ENCODE results near the gene IL12RB1. TPM values are rescaled to one million over a fixed set of nuclear protein-coding genes. Genes with fewer than 3 reads are reported as not detected.

The IL12RB1 gene
- total RNA-seq = 1 to 10 TPM in 1 of 4 donors, under 1 TPM in 2, not detected in 1; 0.41 to 6.5 (median 0.61) TPM

DNA sequence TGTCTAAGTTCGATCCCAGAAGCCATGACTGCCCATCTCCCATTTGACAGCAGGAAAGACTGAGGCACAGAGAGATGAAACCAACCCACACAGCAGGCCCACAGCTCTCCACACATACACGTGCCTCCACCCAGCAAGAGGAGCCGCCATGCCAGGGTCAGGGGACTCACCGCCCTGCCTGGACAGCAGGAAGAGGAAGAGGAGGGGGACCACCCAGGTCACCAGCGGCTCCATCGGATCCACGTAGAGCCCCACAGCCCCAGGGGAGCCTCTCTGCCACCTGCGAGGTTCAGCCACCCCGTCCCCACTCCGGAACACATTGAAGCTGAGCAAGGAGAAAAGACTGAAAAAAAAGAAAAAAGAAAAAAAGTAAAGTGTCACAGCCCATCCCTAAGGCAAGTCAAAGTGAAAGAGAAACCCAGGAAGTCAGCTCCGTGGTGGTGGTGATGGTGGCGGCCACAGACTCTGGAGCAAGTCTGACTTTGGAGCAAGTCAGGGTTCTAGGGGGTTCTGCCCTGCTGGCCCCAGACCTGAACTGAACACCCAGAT, at the start of gene IL12RB1:
Gene IL12RB1, minus strand, starts transcription at position 345 of the 549 bp plus-strand sequence. Its CDS starts 111 bp downstream, at position 234.
- no peak within 1 kb of the TSS for H3K4me3 ChIP-seq
- DNase-seq = no peak
- no peaks in the 10 kb centered on the region for H3K4me1 ChIP-seq
- no peaks in the 10 kb centered on the region for H3K27me3 ChIP-seq
- no peak within 1 kb of the TSS for H3K27ac ChIP-seq
- H3K9me3 ChIP-seq = no peaks in the 10 kb centered on the region
- TF ChIP-seq POLR2A (IDR thresholded peaks at IDR 0.05) = no peak
- TF ChIP-seq, protein P1, sequence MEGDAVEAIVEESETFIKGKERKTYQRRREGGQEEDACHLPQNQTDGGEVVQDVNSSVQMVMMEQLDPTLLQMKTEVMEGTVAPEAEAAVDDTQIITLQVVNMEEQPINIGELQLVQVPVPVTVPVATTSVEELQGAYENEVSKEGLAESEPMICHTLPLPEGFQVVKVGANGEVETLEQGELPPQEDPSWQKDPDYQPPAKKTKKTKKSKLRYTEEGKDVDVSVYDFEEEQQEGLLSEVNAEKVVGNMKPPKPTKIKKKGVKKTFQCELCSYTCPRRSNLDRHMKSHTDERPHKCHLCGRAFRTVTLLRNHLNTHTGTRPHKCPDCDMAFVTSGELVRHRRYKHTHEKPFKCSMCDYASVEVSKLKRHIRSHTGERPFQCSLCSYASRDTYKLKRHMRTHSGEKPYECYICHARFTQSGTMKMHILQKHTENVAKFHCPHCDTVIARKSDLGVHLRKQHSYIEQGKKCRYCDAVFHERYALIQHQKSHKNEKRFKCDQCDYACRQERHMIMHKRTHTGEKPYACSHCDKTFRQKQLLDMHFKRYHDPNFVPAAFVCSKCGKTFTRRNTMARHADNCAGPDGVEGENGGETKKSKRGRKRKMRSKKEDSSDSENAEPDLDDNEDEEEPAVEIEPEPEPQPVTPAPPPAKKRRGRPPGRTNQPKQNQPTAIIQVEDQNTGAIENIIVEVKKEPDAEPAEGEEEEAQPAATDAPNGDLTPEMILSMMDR (IDR thresholded peaks at IDR 0.05) = no peak
- H3K36me3 ChIP-seq = no peaks in the 10 kb centered on the region
- intact Hi-C loops (cut with DNase I; ENCODE audit: low total_unique reads) = no loop called here

DNA sequence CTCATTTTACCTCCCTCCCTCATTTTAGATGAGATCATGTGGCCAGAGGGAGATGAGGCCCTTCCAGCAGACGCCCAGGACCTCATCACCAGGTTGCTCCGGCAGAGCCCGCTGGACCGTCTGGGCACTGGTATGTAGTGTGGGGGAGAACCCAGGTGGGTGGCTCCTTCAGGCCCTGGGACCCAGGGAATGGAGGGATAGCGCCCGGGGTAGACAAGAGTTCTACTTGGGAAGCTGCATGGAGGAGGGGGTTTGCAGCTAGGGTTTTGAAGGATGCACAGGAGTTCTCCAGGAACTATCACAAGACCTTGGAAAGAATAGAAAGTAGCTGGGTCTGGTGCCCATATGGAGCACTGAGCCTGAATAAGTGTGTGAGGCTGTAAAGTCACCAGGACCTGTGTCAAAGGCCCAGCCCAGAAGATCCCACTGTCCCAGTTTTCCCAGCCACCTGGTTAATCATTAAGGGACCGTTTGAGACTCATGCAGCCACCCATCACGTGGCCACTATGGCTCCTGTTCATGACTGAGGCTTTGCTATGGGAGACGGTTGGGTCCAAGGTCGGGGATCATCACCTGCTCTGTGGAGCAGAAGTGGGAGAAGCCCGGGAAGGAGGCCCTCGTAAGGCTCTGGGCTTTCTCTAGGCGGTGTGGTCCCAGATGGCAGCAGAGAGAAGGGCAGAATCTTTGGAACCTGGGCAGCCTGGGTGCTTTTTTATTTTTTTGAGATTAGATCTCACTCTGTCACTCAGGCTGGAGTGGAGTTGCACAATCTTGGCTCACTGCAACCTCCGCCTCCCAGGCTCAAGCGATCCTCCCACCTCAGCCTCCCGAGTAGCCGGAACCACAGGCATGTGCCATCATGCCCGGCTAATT, 49.2 kb upstream of the IL12RB1 start:
- no peak for TF ChIP-seq POLR2A (IDR thresholded peaks at IDR 0.05)
- TF ChIP-seq, protein P1 (IDR thresholded peaks at IDR 0.05) = no peak
- intact Hi-C loops (cut with DNase I; ENCODE audit: low total_unique reads) = no loop called here
- no peak overlapping the region for H3K27ac ChIP-seq
- no peak overlapping the region for H3K4me3 ChIP-seq
- DNase-seq = no peak
- no peaks in the 10 kb centered on the region for H3K4me1 ChIP-seq
- no peaks in the 10 kb centered on the region for H3K9me3 ChIP-seq
- no peaks in the 10 kb centered on the region for H3K27me3 ChIP-seq
- no peaks in the 10 kb centered on the region for H3K36me3 ChIP-seq

DNA sequence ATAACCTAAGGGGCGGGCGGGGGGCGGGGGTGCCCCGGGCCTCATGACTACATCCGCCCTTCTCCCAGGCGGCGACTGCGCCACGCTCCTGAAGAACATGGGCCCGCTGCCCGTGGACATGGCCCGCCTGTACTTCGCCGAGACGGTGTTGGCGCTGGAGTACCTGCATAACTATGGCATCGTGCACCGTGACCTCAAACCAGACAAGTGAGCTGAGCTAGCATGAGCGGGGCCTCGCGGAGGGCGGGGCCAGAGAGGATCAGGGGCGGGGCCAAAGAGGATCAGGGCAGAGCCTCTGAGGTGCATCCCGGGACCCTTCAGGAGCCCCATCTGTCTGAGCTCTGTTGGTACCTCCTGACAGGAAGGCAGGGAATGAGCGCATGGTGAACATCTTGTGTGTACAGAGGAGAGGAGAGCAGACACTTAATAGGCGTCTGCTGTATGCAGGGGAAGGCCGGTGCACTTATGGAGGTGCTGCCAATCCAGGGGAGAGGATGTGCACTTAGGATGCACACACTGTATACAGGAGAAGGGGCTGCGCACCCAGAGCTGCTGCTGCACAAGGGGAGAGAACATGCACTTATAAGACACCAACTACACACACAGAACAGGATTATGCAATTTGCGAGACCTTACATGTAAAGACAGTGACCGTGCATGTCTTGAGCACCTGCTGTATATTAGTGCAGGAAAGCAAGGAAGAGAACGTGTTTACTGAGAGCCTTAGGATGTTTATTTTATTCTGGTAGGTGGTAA, 45.3 kb upstream of the IL12RB1 start:
- no peak overlapping the region for H3K4me3 ChIP-seq
- no peak for DNase-seq
- no peak for TF ChIP-seq POLR2A (IDR thresholded peaks at IDR 0.05)
- TF ChIP-seq, protein P1 (IDR thresholded peaks at IDR 0.05) = no peak
- H3K9me3 ChIP-seq = no peaks in the 10 kb centered on the region
- H3K27me3 ChIP-seq = no peaks in the 10 kb centered on the region
- H3K36me3 ChIP-seq = no peaks in the 10 kb centered on the region
- no peak overlapping the region for H3K27ac ChIP-seq
- no peaks in the 10 kb centered on the region for H3K4me1 ChIP-seq
- intact Hi-C loops (cut with DNase I; ENCODE audit: low total_unique reads) = no loop called here

DNA sequence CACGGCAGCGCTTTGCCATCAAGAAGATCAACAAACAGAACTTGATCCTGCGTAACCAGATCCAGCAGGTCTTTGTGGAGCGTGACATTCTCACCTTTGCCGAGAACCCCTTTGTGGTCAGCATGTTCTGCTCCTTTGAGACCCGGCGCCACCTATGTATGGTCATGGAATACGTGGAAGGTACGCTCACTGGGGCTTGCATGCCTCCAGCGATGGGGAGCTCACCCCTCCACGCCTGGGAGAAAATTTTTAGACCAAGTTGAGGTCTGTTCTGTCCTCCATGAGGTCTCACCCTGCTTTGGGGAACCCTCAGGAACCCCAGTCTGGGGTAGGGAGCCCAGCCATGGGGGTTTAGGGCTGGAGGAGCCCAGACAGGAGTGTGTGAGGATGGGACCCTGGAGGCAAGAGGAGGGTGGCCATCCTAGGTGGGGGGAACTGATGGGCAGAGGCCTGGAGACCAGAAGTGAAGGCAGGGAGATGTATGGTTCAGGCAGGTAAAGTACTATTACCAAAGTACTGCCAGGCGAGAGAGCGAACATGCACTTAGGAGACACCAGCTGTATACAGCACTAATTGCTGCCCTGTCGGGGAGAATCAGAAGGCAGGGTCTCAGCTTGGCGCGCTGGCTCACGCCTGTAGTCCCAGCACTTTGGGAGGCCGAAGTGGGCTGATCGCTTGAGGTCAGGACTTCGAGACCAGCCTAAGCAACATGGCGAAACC, 43.9 kb upstream of the IL12RB1 start:
- no peaks in the 10 kb centered on the region for H3K4me1 ChIP-seq
- H3K27me3 ChIP-seq = no peaks in the 10 kb centered on the region
- no peak for DNase-seq
- TF ChIP-seq POLR2A (IDR thresholded peaks at IDR 0.05) = no peak
- H3K9me3 ChIP-seq = no peaks in the 10 kb centered on the region
- no peak overlapping the region for H3K27ac ChIP-seq
- no peak overlapping the region for H3K4me3 ChIP-seq
- no peaks in the 10 kb centered on the region for H3K36me3 ChIP-seq
- intact Hi-C loops (cut with DNase I; ENCODE audit: low total_unique reads) = no loop called here

DNA sequence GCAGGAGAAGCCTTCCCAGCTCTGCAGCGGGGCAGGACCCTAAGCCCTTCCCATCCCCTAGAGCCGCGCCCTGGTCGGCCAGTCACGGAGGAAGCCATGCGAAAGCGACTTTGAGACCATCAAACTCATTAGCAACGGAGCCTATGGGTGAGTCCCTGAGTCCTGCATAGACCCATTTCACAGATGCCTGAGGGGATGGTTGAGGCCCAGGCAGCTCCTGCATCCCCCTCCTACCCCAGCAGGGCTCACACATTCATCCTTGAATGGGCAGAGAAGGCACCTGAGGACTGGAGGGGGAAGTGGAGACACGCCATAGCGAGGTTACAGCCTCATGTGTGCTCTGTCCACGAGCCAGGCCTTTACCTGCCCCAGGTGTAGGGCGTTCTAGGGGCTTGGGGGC, 42.1 kb upstream of the IL12RB1 start:
- Histone ChIP-seq H3K27me3 (no peaks in the 10 kb centered on the region), H3K36me3 (no peaks in the 10 kb centered on the region), H3K9me3 (no peaks in the 10 kb centered on the region), H3K4me1 (no peaks in the 10 kb centered on the region), H3K27ac (no peak overlapping the region), H3K4me3 (no peak overlapping the region)
- DNase-seq = no peak
- intact Hi-C loops (cut with DNase I; ENCODE audit: low total_unique reads) = no loop called here
- TF ChIP-seq, protein P1 (IDR thresholded peaks at IDR 0.05) = no peak
- no peak for TF ChIP-seq POLR2A (IDR thresholded peaks at IDR 0.05)

All from uterus (tissue), 4 donors.